OCI-LY3 (cell line): ENCODE results near the gene C16orf92.

ENCODE experiments used
- CTCF ChIP-seq: fragments of 200-600, 300-600 bp; sonication (generic); IDR thresholded peaks from 2 replicates; pipeline ENCODE4 v1.5.1; 2014; ENCODE audit warnings: antibody characterized with exemption, low read length, low read depth
- EZH2phosphoT487 ChIP-seq: fragments of 200-600 bp; shearing (Covaris generic); IDR thresholded peaks from 2 replicates; pipeline ENCODE4 v1.6.1; 2018; ENCODE audit warnings: antibody characterized with exemption, mixed run types, low read depth

DNA sequence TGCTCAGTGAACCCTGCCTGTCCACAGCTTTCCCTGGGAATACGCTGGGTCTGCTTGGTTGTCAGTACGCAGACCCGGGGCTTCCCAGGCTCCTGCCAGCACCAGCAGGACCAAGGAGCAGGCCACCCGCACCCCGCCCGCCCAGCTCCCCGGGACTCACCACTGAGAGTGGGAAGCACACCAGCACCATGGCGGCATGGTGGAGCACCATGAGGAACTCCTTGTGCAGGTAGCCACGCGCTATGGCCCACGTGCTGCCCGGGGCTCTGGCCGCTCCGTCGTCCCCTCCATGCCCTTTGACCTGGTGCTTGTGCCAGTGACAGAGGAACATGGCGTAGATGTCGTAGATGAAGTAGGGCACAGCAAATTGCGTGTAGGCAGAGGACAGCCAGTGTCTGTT lies 3.5 kb downstream of the C16orf92 start:
- no peak for TF ChIP-seq CTCF
- TF ChIP-seq EZH2phosphoT487 = no peak
